H1 (cell line): ENCODE results near the gene EXD2.

ENCODE experiments used
- POLR2A ChIP-seq, 2 experiments: IDR thresholded peaks; 1 replicate in 1 of 2; 2 replicates in 1 of 2; pipeline ENCODE4 v1.6.1; 2011; ENCODE audit warnings: low read depth in 2 of 2, low read length in 2 of 2, mild to moderate bottlenecking in 2 of 2; ENCODE audit errors: control extremely low read depth in 1 of 2
- SIRT6 ChIP-seq: IDR thresholded peaks from one replicate; pipeline ENCODE4 v1.7.1; 2012; ENCODE audit warnings: low read length, inconsistent platforms

DNA sequence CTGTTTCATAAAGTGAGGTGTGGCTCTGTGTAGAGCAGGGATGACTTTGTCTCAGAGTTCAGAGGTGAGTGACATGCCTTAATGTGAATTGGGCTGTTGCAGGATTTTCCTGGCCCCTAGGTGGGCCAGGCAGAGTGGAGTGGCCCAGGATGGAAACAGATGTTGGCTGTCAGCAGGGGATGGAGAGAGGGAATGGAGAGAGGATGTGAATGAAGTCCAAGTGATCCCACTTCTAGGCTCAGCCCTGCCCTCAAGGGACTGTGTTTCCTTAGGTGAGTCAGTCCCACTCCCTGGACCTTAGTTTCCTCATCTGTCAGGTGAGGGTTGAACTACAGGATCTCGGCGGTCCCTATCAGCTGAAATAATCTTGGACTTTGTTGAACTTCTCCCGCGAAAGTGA, 76.2 kb downstream of the EXD2 start:
- TF ChIP-seq POLR2A (IDR thresholded peaks at IDR 0.05; ENCODE audit: control extremely low read depth in 1 of 2, low read depth in 2 of 2, low read length in 2 of 2): no peak
- no peak for TF ChIP-seq SIRT6
